CD4-positive, alpha-beta T cell treated with Interleukin-17A for 4 hours (primary cell): ENCODE data around the gene SMDT1.

Experiments
- DNase-seq: peaks from one replicate; pipeline ENCODE4 v3.0.0-alpha.2; 2020; ENCODE audit warnings: mixed read lengths

The SMDT1 gene, protein sequence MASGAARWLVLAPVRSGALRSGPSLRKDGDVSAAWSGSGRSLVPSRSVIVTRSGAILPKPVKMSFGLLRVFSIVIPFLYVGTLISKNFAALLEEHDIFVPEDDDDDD

DNA sequence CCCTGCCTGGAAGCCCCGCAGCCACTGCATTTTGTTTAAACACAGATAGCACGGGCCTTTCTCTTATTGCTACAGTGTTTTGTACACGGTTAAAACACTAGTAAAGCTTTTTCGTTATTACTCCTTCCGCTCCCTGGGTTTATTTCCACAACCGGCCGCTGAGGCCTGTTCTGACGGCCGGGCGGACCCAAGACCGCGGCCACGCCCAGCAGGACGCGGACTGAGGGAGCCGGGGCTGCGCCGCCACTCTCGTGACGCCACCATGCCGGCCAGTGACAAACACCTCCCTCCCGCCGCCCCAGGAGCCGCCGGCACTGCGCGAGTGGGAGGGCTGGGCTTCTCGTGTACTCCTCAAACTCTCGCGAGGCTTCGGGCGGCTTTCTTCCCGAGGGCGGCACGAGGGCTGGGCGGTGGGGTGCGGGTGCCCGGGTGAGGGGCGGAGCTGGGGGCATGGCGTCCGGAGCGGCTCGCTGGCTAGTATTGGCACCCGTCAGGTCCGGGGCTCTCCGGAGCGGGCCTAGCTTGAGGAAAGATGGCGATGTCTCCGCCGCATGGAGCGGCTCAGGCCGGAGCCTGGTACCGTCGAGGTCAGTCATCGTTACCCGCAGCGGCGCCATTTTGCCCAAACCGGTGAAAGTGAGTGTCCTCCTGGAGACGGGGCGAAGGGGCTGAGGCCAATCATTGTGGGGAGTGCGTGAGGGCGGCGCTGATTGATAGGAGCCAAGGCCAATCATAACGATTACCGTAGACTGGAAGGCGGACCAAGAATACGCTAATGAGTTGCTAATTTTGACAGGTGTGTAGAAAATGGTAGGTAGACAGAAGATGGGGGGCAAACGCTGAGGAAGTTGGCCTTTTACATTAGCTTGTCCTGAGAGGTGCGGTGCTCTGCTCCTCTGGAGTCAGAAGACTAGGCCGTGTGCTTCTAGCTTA is at the start of gene SMDT1:
Gene SMDT1, plus strand, starts transcription at position 382 of the 933 bp plus-strand sequence. Its CDS starts 69 bp downstream, at position 451.
- DNase-seq, result peak; percentile 99

DNA sequence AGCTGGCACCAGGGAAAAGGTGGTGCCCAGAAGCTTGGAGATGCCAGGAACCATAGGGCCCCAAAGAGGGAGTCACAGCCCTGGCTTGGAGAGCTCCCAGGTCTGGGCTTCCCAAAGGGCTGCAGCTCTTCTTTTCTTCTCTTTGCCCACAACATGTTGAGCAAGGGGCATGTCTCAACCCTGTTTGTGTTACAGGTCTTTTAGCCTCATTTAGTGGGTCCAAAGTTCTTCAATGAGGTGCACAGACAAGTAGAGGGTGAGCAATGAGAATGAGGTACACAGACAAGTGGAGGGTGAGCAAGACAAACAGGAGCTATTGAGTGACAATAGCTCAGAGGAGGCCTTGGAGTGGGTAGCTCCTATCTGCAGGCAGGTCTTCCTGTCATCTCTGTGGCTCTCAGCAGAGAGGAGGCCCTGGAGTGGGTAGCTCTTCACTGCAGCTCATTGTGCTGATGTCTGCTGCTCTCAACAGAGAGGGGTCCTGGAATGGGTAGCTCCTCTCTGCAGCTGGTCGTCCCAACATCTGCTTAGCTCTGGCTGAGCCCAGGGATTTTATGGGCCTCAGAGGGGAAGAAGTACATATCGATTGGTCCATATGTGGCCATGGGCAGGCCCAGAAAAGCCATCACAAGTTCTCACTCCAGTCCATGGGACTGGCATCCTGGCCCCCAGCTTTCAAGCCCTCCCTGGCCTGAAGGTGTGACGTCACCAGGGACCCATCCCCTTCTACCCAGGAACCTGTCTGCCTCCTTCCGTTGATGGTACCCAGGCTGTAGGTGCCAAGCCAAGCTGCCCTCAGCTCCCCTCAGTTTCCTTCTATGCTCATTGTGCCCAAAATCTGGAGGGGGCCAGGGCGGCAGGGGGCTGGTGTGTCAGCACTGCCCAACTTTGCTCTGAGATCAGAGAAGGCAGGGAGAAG is 46.0 kb upstream of the SMDT1 start:
- DNase-seq, result no peak

DNA sequence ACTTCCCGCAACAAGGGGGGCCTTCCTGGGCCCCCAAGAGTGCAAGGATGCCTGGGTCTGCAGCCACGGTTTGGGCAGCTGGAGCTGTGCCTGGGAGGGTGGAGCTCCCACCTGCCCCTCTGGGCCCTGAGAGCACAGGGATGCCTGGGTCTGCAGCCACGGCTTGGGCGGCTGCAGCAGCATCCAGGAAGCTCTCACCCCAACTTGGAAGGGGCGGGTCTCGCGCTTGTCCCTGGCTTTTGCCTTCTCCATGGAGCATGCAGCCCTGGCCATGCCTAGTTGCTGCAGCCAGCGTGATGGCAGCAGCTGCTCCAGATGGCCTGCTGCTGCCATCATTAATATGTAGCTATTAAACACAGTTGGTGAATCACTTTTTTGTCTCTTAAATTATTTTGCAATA is 44.2 kb upstream of the SMDT1 start:
- no peak for DNase-seq

DNA sequence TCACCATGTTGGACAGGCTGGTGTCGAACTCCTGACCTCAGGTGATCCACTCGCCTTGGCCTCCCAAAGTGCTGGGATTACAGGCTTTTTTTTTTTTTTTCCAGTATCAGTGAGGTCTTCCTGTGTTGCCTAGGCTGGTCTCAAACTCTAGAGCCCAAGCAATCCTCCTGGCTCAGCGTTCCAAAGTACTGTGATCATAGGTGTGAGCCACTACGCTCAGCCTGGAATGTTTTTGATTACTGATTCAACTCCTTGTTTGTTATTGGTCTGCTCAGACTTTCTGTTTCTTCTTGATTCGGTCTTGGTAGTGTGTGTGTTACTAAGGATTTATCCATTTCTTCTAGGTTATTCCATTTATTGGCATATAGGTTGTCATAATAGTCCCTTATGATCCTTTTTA is 40.2 kb upstream of the SMDT1 start:
- no peak for DNase-seq

DNA sequence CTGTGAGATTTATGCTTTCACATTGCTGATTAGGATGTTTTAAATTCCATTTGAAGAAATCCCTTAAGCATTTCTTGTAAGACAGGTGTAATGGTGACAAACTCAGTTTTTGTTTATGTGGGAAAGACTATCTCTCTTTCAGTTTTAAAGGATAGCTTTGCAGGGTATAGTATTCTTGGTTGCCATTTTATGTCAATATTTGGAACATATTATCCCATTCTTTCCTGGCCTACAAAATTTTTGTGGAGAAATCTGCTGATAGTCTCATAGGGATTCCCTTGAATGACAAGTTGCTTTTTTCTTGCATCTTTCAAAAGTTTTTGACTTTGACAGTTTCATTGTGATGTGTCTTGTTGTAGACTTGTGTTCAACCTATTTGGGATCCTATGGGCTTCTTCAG is 37.7 kb upstream of the SMDT1 start:
- DNase-seq, result no peak

DNA sequence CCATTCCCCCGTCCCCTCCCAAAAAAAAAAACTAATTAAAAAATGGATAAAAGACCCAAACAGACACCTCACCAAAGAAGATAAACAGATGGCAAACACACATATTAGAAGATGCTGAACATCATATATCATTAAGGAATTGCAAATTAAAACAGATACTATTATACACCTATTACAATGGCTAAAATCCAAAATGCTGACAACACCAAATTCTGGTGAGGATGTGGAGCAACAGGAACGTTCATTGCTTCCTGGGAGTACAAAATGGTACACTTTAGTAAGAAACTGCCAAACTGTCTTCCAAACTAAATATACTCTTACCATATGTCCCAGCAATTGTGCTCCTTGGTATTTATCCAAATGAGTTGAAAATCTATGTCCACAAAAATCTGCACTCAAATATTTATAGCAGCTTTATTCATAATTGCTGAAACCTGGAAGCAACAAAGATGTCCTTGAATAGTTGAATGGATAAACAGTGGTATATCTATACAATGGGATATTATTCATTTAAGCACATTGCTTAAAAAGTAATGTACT is 28.8 kb upstream of the SMDT1 start:
- DNase-seq, result no peak

DNA sequence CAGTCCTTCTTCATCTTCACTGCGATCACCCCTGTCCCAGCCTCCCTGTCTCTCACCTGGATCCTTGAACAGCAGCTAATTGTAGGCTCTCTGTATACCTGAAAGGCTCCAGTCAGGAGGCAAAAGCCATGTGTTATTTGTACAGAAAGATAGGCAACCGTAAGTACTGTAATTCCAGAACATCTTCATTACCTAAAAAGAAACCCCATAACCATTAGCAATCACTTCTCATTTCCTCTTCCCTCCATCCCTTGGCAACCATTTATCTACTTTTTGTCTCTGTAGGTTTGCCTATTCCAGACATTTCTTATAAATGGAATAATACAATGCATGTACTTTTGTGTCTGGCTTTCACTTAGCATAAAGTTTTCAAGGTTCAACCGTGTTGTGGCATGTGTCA is 26.7 kb upstream of the SMDT1 start:
- DNase-seq, result no peak

DNA sequence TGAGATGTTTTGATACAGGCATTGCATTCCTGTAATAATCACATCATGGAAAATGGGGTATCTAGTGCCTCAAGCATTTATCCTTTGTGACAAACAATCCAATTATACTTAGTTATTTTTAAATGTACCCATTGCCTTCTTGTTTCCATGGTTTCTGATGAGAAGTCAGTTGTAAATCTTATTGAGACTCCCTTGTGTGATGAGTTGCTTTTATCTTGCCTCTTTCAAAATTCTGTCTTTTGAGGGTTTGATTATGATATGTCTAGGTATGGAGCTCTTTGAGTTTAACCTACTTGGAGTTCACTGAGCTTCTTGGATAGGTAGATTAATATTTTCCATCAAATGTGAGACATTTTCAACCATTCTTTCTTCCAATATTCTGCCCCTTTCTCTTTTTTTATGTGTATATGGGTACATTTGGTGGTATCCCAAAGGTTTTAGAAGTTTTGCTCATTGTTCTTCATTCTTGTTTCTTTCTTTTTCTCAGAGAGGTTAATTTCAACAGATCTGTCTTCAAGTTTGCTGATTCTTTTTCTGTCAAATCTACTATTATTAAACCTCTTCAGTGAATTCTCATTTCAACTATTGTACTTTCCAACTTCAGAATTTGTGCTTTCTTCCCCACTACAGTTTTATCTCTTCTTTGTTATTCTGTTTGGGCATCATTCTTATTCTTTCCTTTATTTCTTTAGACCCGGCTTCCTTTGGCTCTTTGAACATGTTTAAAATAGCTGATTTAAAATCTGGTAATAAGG is 22.6 kb upstream of the SMDT1 start:
- no peak for DNase-seq

DNA sequence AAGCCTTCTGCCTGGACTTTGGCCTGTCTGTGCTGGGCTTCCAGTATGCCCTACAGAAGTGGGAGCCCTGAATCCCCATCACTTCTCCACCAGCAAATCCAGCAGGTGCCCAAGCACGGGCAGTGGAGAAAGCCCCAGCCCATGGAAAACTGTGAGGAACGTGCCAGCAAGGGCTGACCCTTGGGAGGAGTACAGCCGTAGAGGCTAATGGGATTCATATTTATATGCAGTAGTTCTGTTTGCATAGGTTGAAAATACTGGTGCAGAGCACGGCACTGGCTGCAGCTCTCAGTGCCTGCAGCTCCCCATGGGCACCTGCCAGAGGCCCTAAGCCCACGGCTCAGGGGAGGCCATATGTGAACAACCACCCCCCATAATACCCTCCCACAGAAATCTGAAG is 19.0 kb upstream of the SMDT1 start:
- DNase-seq, result no peak

DNA sequence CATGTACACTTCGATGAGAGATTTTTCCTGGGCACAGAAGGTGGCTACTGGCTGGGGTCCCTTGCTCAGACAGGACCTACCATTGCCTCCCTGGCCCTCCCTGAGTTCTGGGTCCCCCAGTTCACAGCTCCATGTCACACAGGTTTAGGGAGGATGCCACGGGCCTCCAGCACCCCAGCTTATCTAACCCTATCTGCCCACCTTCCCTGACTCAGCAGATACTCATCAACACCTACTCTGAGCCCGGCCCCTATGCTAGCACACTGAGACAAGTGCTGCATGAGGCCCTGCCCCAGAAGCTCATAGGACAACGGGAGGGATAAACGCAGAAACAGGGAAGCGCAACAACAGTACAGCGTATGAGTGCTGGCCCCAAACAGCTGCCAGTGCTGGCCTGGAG is 18.5 kb upstream of the SMDT1 start:
- DNase-seq, result no peak

DNA sequence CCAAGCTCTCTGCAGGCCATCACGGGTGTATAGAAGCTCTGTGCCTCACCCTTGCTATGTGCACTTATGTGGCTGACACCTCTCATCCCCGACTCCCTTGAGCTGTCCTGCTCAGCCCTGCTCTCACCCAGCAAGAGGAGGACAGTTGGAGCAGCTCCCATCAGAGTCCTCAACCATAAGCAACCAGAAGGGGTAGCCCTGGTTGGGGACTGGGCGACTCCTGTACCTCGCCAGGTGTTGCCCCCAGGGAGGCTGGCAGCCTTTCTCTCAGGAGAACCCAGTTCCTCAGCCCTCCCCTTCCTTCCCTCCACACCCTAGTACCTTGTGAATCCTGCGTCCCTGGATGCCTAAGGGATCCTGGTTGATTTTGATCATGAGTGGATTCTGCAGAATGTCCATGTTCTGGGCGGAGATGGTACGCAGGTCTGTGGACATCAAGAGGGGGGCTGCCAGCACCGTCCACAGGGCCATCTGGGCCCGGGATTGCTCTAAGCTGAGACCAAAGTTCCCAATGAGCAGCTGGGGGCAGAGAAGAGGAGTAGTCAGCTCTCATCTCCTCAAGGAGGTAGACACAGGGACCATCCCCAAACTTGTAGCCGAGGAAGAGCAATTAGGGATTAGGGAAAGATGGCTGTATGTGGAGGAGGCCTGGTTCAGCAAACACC is 16.9 kb upstream of the SMDT1 start:
- DNase-seq, result no peak

DNA sequence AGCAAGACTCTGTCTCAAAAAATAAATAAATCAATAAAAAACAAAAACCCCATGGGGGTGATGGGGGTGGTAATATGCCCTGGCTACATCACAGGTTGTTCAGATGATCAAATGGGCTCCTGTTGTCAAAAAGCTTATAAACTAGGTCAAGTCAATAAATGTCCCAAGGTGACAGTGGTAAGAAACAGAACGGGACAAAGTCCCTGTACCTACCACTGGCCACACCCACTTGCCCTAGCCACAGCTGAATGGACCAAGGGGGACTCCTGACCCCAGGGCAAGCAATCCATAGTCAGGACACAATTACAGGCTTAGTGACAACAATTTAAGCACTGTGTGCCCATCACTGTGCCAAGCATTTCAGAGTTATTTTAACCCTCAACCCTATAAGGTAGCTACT is 14.9 kb upstream of the SMDT1 start:
- no peak for DNase-seq

DNA sequence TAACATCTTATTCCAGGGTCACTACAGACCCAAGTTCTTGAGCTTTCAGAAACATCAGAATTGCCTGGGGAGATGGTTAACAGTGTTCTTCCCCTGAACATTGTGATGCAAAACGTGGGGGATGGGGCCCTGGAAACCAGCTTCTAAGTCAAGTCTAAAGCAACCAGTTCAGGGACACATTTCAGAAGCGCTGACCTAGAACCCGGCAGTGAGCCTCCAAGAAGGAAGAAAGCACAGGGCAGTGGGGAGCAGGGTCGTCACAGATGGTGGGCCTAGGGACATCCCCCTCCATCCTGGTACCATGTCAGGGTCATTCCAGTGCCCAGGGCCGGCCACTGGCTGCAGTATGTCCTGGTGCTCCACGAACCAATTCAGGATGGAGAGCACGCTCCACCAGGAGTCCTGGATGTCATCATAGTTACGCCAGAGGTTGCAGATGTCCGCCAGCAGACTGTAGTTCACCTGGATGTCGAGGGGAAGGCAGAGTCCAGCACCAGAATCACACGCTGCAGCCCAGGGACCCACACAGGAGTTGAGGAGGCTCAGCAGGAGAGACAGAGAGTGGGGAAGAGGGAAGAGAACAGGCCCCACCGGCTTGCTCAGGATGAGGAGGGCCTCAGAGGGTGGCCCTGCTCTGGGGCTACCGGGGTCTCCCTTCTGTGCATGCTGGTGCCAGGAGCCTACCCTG is 13.9 kb upstream of the SMDT1 start:
- DNase-seq, result no peak

DNA sequence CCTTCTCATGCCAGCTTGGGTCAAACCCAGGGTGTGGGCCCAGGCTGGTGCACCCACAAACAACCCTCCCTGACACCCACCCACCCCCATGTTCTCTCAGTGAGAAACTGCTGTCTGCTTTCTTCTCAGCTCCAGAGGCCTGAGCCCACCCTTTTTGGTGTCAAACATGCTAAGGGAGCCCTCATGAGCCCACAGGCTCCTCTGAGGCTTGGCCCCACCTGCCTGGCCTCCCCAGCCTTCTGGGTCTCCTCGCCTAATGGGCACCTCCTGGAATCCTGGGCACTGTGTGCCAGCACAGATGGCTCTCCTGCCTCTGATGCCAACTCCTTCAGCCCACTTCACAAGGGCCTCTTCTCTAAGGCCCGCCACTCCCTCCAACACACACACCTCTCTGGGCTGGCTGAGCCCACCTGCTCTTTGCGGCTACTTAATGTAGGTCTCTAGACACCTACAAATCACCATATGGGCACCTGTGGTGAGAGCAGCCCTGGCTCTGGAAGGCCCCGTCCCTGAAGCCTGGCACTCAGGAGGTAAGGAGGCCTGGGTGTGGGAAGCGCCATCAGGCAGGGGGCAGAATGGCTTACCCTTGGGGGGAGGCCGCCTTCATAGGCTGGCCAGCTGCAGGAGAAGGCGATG is 13.3 kb upstream of the SMDT1 start:
- DNase-seq, result no peak

DNA sequence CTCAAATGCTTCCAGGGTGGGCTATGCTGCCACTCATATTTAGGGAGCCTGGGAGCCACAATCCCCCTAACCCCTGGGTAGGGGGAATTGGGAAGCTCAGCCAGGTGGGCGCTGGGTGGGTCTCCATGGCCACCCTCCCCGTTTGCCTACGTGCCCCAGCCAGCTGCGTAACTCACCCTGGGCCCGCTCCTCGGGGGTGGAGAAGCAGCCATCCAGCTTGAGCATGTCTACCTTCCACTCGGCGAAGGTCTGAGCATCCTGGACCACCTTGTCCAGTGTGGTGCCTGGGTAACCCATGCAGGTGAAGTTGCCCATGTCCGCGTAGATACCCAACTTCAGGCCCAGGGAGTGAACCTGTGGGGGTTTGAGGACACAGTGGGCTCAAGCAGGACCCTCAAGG is 12.6 kb upstream of the SMDT1 start:
- no peak for DNase-seq

DNA sequence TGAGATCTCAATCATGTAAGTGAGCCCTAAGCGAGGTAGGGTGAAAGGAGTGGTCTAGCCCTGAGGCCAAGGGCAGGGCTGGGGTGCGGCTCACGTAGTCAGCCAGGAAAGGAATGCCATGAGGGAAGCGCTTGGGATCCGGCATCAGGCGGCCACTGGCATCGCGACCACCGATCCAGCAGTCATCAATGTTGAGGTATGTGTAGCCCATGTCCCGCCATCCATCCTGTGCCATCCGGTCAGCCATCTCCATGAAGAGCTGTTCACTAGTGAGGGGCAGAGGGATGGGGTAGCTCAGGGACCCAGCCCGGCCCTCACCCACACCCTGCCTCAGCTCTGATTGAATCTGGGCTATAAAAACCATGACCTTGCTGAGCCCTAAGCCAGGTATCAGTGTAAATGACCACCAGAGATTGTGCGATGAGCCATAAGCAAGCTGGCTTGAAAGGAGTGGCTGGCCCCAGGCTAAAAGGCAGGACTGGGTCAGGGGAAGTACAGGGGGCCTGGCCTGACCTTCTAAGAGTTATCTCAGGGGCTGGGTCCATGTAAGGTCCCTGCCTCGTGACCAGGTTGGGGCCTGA is 11.7 kb upstream of the SMDT1 start:
- no peak for DNase-seq

DNA sequence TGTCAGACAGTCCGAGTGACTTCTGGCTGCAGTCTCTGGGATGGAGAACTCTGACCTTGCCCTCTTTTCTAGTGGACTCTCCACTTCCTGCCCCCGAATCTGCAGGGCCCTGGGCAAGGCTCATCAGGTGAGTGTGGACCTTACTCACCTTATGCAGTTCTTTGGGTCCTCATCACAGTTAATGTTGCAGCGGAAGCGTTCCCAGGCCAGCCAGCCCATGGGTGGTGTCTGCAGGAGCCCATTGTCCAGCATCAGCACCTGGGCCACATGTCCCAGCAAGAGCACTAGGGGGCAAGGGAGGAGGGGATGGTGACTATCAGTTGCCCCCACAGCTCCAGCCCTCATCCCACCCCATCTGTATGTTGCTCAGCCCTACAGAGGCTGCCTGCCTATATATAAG is 11.2 kb upstream of the SMDT1 start:
- DNase-seq, result no peak

DNA sequence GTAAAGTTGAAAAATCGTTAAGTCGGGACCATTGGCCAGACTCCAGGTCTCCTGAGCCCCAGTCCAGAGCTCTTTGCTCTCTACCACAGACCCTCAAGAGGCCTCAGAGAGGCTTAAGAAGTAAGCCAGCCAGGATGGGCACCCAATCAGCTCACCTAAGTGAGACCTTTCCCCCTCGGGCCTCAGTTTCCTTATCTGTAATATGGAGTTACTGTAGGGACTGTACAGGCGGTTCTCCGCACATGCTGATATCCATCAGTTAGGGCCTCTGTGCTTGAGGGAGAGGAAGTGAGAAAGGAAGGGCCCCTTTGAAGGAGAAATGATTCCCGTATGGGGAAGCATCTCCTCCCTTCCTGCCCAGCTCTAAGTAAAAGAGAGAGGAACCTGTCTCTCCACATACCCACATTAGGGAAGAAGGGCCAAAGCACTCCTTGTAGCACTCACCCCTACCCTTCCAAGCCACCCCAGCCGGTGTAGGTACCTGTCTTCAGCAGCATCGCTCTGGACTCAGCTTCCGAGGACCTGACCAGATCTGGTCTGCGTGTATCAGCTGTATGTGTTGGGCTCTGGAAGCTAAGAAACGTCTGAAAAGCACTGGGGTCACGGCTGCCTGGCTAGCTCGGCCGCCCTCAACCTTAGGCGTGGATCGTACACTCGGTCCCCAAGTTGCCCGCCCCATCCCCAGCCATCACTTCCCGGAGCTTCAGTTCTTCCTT is 9.5 kb upstream of the SMDT1 start:
- no peak for DNase-seq

DNA sequence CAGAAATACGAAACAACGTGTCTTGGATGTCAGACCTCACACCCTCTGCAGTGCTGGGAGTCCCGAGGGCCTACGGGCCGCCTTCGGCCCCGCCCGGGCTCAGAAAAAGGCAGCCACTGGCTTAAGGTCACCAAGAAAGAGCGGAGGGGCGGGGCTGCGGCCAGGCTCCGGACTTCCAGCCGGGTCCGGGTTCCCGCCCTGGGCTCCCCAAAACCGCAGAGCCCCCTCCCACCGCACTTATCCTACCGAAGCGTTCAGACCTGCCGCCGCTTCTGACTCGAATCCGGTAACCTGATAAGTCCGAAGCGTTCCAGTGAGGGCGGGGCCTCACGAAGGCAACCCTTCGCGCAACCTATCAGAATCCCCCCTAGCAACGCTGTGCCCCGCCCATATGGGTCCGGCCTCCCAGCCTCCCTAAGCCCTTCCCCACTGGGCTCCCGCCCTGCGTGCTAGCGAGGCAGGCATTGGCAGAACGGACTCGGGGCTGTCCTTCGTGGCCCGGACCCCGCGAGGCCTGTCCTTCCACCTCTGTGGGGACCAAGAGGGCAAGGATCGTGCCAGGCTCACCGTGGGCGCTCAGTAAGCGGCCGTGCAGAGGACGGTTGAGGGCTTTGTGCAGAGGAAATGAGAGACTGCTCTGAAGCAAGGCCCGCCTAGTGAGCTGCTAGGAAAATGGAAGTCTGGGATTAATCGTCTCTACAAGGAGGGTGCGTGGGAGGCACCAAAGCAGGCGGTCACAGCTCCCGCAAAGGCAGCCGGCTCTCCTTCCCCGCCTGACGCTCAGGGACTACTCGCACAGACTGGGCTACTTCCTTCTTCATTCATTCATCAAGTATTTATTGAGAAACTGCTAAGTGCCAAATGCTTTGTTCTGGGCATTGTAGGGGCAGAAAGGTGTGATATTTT is 8.7 kb upstream of the SMDT1 start, which contains the start of gene NAGA:
Gene NAGA, minus strand, starts transcription at position 296 of the 906 bp plus-strand sequence. CDS start 515 bp downstream, outside the sequence.
- peak; percentile 97 for DNase-seq
